ENCODE data around the gene ENPP3. TPM values are rescaled to one million over a fixed set of nuclear protein-coding genes. Genes with fewer than 3 reads are reported as not detected.

The ENPP3 gene
- total RNA-seq, 2 donors from 2014 or later, result not detected

DNA sequence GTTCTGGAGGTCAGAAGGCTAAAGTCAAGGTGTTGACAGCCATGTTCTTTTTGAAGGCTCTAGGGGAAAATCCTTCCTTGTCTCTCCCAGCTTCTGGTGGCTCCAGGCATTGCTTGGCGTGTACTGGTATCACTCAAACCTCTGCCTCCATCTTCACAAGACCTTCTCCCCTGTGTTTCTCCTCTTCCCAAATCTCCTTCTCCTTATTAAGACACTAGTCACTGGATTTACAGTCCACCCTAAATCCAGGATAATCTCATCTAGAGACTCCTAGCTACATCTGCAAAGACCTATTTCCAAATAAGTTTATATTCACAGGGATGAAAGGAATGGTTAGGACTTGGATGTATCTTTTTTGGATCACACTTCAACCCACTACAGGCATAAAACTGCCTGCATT is 99.7 kb downstream of the ENPP3 start:
- TF ChIP-seq, protein P1, sequence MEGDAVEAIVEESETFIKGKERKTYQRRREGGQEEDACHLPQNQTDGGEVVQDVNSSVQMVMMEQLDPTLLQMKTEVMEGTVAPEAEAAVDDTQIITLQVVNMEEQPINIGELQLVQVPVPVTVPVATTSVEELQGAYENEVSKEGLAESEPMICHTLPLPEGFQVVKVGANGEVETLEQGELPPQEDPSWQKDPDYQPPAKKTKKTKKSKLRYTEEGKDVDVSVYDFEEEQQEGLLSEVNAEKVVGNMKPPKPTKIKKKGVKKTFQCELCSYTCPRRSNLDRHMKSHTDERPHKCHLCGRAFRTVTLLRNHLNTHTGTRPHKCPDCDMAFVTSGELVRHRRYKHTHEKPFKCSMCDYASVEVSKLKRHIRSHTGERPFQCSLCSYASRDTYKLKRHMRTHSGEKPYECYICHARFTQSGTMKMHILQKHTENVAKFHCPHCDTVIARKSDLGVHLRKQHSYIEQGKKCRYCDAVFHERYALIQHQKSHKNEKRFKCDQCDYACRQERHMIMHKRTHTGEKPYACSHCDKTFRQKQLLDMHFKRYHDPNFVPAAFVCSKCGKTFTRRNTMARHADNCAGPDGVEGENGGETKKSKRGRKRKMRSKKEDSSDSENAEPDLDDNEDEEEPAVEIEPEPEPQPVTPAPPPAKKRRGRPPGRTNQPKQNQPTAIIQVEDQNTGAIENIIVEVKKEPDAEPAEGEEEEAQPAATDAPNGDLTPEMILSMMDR (conservative IDR thresholded peaks at IDR 0.05), result no peak
- H3K4me3 Mint-ChIP-seq, result no peak overlapping the region
- no peak for DNase-seq
- no peaks in the 10 kb centered on the region for H3K27me3 ChIP-seq (ENCODE audit: control insufficient read depth, insufficient read depth, low read length, poor library complexity, severe bottlenecking)
- H3K27ac Mint-ChIP-seq, result no peak overlapping the region
- WGBS, 2 experiments (ENCODE audit: insufficient coverage in 1 of 2, insufficient read length in 1 of 2), result 86 to 94% methylated on average over 1 of the region's 1 CpG
- no peak overlapping the region for H3K27ac ChIP-seq (ENCODE audit: low read depth, low read length)
- no peaks in the 10 kb centered on the region for H3K4me1 ChIP-seq (ENCODE audit: control insufficient read depth, insufficient read depth, low read length)
- no peak overlapping the region for H3K4me3 ChIP-seq (ENCODE audit: low read length)
- H3K36me3 ChIP-seq (ENCODE audit: control insufficient read depth, insufficient read depth, low read length), result no peaks in the 10 kb centered on the region
- H3K9me3 ChIP-seq (ENCODE audit: control insufficient read depth, low read length), result no peaks in the 10 kb centered on the region
- H3K36me3 Mint-ChIP-seq (ENCODE audit: low read depth), result no peaks in the 10 kb centered on the region
- H3K9me3 Mint-ChIP-seq, result no peaks in the 10 kb centered on the region
- no peaks in the 10 kb centered on the region for H3K27me3 Mint-ChIP-seq (ENCODE audit: insufficient read depth)
- no peak overlapping the region for H3K9ac ChIP-seq (ENCODE audit: extremely low read depth, low read length, poor library complexity, severe bottlenecking)
- H3K4me1 Mint-ChIP-seq, result no peaks in the 10 kb centered on the region

DNA sequence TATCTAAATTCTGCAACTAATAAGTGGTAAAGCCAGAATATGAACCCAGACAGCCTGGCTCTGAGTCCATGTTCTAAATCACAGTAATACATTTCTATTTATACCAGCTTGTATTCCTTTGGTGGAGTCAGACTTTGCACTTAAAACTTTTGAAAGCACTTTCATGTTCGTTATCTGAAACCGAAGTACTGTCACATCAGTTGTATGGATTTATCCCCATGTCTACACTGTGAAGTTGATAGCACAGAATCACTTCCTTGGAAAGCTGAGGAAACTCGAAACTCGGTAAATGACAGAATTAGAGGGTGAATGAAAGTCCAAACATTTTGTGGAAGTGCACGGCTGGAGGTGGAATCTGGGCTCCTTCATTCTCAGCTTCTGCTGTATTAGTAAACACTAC is 102.0 kb downstream of the ENPP3 start:
- no peaks in the 10 kb centered on the region for H3K4me1 Mint-ChIP-seq
- H3K27me3 Mint-ChIP-seq (ENCODE audit: insufficient read depth), result no peaks in the 10 kb centered on the region
- no peak overlapping the region for H3K9ac ChIP-seq (ENCODE audit: extremely low read depth, low read length, poor library complexity, severe bottlenecking)
- H3K27me3 ChIP-seq (ENCODE audit: control insufficient read depth, insufficient read depth, low read length, poor library complexity, severe bottlenecking), result no peaks in the 10 kb centered on the region
- DNase-seq, result no peak
- no peaks in the 10 kb centered on the region for H3K36me3 Mint-ChIP-seq (ENCODE audit: low read depth)
- no peak overlapping the region for H3K4me3 Mint-ChIP-seq
- H3K36me3 ChIP-seq (ENCODE audit: control insufficient read depth, insufficient read depth, low read length), result no peaks in the 10 kb centered on the region
- no peak overlapping the region for H3K4me3 ChIP-seq (ENCODE audit: low read length)
- H3K4me1 ChIP-seq (ENCODE audit: control insufficient read depth, insufficient read depth, low read length), result no peaks in the 10 kb centered on the region
- no peak overlapping the region for H3K27ac ChIP-seq (ENCODE audit: low read depth, low read length)
- no peak overlapping the region for H3K27ac Mint-ChIP-seq
- 92 to 96% methylated on average over 5 of the region's 5 CpGs for WGBS, 2 experiments (ENCODE audit: insufficient coverage in 1 of 2, insufficient read length in 1 of 2)
- TF ChIP-seq, protein P1 (conservative IDR thresholded peaks at IDR 0.05), result no peak
- no peaks in the 10 kb centered on the region for H3K9me3 Mint-ChIP-seq
- H3K9me3 ChIP-seq (ENCODE audit: control insufficient read depth, low read length), result no peaks in the 10 kb centered on the region

DNA sequence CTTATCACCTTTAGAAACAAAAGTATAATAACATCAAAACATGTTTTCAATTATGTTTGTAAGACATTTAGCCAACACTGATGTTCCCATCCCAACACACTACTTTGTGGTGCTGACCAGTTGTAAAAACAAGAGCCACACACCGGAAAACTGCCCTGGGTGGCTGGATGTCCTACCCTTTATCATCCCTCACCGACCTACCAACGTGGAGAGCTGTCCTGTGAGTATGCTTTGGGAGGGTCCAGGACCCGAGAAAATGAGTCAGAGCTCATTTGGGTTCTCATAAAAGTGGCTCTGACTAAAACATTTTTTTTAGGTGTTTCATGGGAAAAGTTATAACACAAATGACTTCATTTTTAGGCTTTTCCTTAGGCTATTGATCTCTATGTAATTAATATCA is 103.1 kb downstream of the ENPP3 start:
- Mint-ChIP-seq H3K9me3 (no peaks in the 10 kb centered on the region), H3K4me1 (peaks cover 1% of the 10 kb centered on the region), H3K27me3 (ENCODE audit: insufficient read depth) (no peaks in the 10 kb centered on the region), H3K4me3 (no peak overlapping the region), H3K36me3 (ENCODE audit: low read depth) (no peaks in the 10 kb centered on the region), H3K27ac (no peak overlapping the region)
- WGBS, 2 experiments (ENCODE audit: insufficient coverage in 1 of 2, insufficient read length in 1 of 2), result 89% methylated on average over 4 of the region's 4 CpGs; no CpG with 5 or more reads in 1 of the 2 experiments
- no peak for DNase-seq
- no peak overlapping the region for H3K27ac ChIP-seq (ENCODE audit: low read depth, low read length)
- TF ChIP-seq, protein P1 (conservative IDR thresholded peaks at IDR 0.05), result no peak
- H3K4me1 ChIP-seq (ENCODE audit: control insufficient read depth, insufficient read depth, low read length), result no peaks in the 10 kb centered on the region
- no peaks in the 10 kb centered on the region for H3K27me3 ChIP-seq (ENCODE audit: control insufficient read depth, insufficient read depth, low read length, poor library complexity, severe bottlenecking)
- H3K9ac ChIP-seq (ENCODE audit: extremely low read depth, low read length, poor library complexity, severe bottlenecking), result no peak overlapping the region
- no peaks in the 10 kb centered on the region for H3K9me3 ChIP-seq (ENCODE audit: control insufficient read depth, low read length)
- H3K36me3 ChIP-seq (ENCODE audit: control insufficient read depth, insufficient read depth, low read length), result no peaks in the 10 kb centered on the region
- H3K4me3 ChIP-seq (ENCODE audit: low read length), result no peak overlapping the region
